HEK293T (cell line): ENCODE measurements around the gene POLR3A.

Source experiments
- BHLHE40 ChIP-seq: fragments of 450-650 bp; IDR thresholded peaks from 2 replicates; pipeline ENCODE4 v1.6.1; 2016; ENCODE audit warnings: mild to moderate bottlenecking, moderate library complexity, borderline replicate concordance
- FOXA1 ChIP-seq: fragments of 450-650 bp; IDR thresholded peaks from 2 replicates; pipeline ENCODE4 v1.6.1; 2016; ENCODE audit warnings: mild to moderate bottlenecking
- FOXK2 ChIP-seq: fragments of 450-650 bp; IDR thresholded peaks from 2 replicates; pipeline ENCODE4 v1.6.1; 2016; ENCODE audit warnings: mild to moderate bottlenecking
- FOXM1 ChIP-seq: fragments of 450-650 bp; IDR thresholded peaks from 2 replicates; pipeline ENCODE4 v1.6.1; 2017; ENCODE audit warnings: mild to moderate bottlenecking, borderline replicate concordance
- SUZ12 ChIP-seq: fragments of 450-650 bp; IDR thresholded peaks from 2 replicates; pipeline ENCODE4 v1.6.1; 2016; ENCODE audit warnings: mild to moderate bottlenecking

GRCh38 chr10:78046711-78047269 is 17.5 kb upstream of the POLR3A start:
- TF ChIP-seq BHLHE40 (no peak), FOXM1 (no peak), SUZ12 (no peak), FOXK2 (no peak), FOXA1 (no peak)
